Neural cell (in vitro differentiated cells): ENCODE results near the gene FMN2. TPM values are rescaled to one million over a fixed set of nuclear protein-coding genes. Genes with fewer than 3 reads are reported as not detected.

Source experiments
- H2AFZ ChIP-seq: fragments of 200-600, 300-800 bp; sonication (generic), shearing (Covaris generic); 2 replicates; pipeline ENCODE4 v1.6.0; 2014; ENCODE audit warnings: low read depth, mild to moderate bottlenecking, antibody characterized with exemption, low read length, moderate library complexity
- H3F3A ChIP-seq: fragments of 200-600 bp; shearing (Covaris generic); 2 replicates; pipeline ENCODE4 v1.6.1; 2016; ENCODE audit warnings: mild to moderate bottlenecking, moderate library complexity, mixed read lengths, antibody characterized with exemption, low read length; ENCODE audit not compliant: insufficient read depth, poor library complexity, severe bottlenecking
- H3K27ac ChIP-seq: fragments of 200-600, 300-800 bp; sonication (generic), shearing (Covaris generic); 2 replicates; pipeline ENCODE4 v1.5.1; 2014; ENCODE audit warnings: mild to moderate bottlenecking, low read length, moderate library complexity
- H3K27me3 ChIP-seq: fragments of 300-800, 200-600 bp; sonication (generic), shearing (Covaris generic); 2 replicates; pipeline ENCODE4 v1.6.0; 2014; ENCODE audit warnings: mild to moderate bottlenecking, low read depth, low read length, moderate library complexity; ENCODE audit not compliant: insufficient read depth
- H3K36me3 ChIP-seq: fragments of 300-800, 200-600 bp; sonication (generic), shearing (Covaris generic); 2 replicates; pipeline ENCODE4 v1.5.1; 2014; ENCODE audit warnings: mild to moderate bottlenecking, antibody characterized with exemption, low read length, moderate library complexity; ENCODE audit not compliant: insufficient read depth
- H3K4me2 ChIP-seq: fragments of 300-800, 200-600 bp; sonication (generic), shearing (Covaris generic); 2 replicates; pipeline ENCODE4 v1.6.0; 2014; ENCODE audit warnings: mild to moderate bottlenecking, low read length
- H3K4me3 ChIP-seq: fragments of 300-800, 200-600 bp; sonication (generic), shearing (Covaris generic); 2 replicates; pipeline ENCODE4 v1.5.1; 2014; ENCODE audit warnings: mild to moderate bottlenecking, low read length, moderate library complexity
- H3K79me2 ChIP-seq: fragments of 200-600 bp; shearing (Covaris generic); replicated peaks from 2 replicates; pipeline ENCODE4 v1.6.0; 2014; ENCODE audit warnings: mild to moderate bottlenecking, low read length, moderate library complexity; ENCODE audit not compliant: insufficient read depth
- H3K9ac ChIP-seq: fragments of 300-800, 200-600 bp; sonication (generic), shearing (Covaris generic); 2 replicates; pipeline ENCODE4 v1.6.1; 2016; ENCODE audit warnings: mild to moderate bottlenecking, low read length, mixed read lengths
- H3K9me2 ChIP-seq: fragments of 200-600 bp; shearing (Covaris generic); 2 replicates; pipeline ENCODE4 v1.6.1; 2016; ENCODE audit warnings: mild to moderate bottlenecking, low read length, mixed read lengths; ENCODE audit not compliant: insufficient read depth
- H3K9me3 ChIP-seq: fragments of 200-600, 300-800 bp; sonication (generic), shearing (Covaris generic); 2 replicates; pipeline ENCODE4 v1.6.1; 2016; ENCODE audit warnings: mild to moderate bottlenecking, mixed run types, low read length, moderate library complexity, mixed read lengths
- H4K20me1 ChIP-seq: fragments of 200-600 bp; shearing (Covaris generic); 2 replicates; pipeline ENCODE4 v1.6.1; 2016; ENCODE audit warnings: mild to moderate bottlenecking, mixed run types; ENCODE audit not compliant: insufficient read depth
- CTCF ChIP-seq: fragments of 450-650 bp; IDR thresholded peaks from 2 replicates; pipeline ENCODE4 v1.5.1; 2014; ENCODE audit warnings: antibody characterized with exemption, mild to moderate bottlenecking, moderate library complexity; ENCODE audit not compliant: poor library complexity, severe bottlenecking
- EP300 ChIP-seq: fragments of 450-650 bp; conservative IDR thresholded peaks from 2 replicates; pipeline ENCODE4 v1.6.1; 2014; ENCODE audit warnings: antibody characterized with exemption, mild to moderate bottlenecking, moderate library complexity; ENCODE audit not compliant: poor library complexity, severe bottlenecking
- EZH2 ChIP-seq: fragments of 200-600, 300-800 bp; shearing (Covaris generic), sonication (generic); IDR thresholded peaks from 2 replicates; pipeline ENCODE4 v1.6.1; 2014; ENCODE audit warnings: antibody characterized with exemption, low read length, borderline replicate concordance, mild to moderate bottlenecking; ENCODE audit not compliant: insufficient read depth, poor library complexity, severe bottlenecking
- MXI1 ChIP-seq: fragments of 450-650 bp; conservative IDR thresholded peaks from 2 replicates; pipeline ENCODE4 v1.6.1; 2014; ENCODE audit warnings: antibody characterized with exemption, mild to moderate bottlenecking; ENCODE audit not compliant: poor library complexity, severe bottlenecking
- POLR2AphosphoS5 ChIP-seq: IDR thresholded peaks from 2 replicates; pipeline ENCODE4 v1.6.1; 2012
- RAD21 ChIP-seq: fragments of 450-650 bp; conservative IDR thresholded peaks from 2 replicates; pipeline ENCODE4 v1.6.1; 2014; ENCODE audit warnings: antibody characterized with exemption, mild to moderate bottlenecking, moderate library complexity
- REST ChIP-seq: IDR thresholded peaks from 2 replicates; pipeline ENCODE4 v1.6.1; 2012; ENCODE audit warnings: borderline replicate concordance
- SMC3 ChIP-seq: fragments of 450-650 bp; conservative IDR thresholded peaks from 2 replicates; pipeline ENCODE4 v1.6.1; 2014; ENCODE audit warnings: antibody characterized with exemption, mild to moderate bottlenecking, moderate library complexity; ENCODE audit not compliant: poor library complexity
- TAF1 ChIP-seq: IDR thresholded peaks from 2 replicates; pipeline ENCODE4 v1.6.1; 2012; ENCODE audit warnings: low read depth
- polyA plus RNA-seq: library from polyadenylated mRNA; depleted of rRNA; stranded (reverse); fragments of >200 nt; gene quantifications from 2 replicates; pipeline ENCODE4 v1.2.3, GENCODE V29; 2014

The FMN2 gene
- polyA plus RNA-seq, 1 donor from 2014 or later = 23.9 TPM

- TF ChIP-seq TAF1 (no peak), RAD21 (no peak), EP300 (no peak), CTCF (no peak), REST (no peak), MXI1 (no peak), SMC3 (no peak), POLR2AphosphoS5 (no peak), EZH2 (no peak)
- Histone ChIP-seq H3K4me3 (no peak overlapping the region), H3K9me2 (no peaks in the 10 kb centered on the region), H3K4me2 (no peak overlapping the region), H3K9me3 (no peaks in the 10 kb centered on the region), H4K20me1 (no peaks in the 10 kb centered on the region), H2AFZ (no peak overlapping the region), H3K9ac (no peak overlapping the region), H3F3A (no peaks in the 10 kb centered on the region), H3K36me3 (no peaks in the 10 kb centered on the region), H3K79me2 (peaks cover 12% of the 10 kb centered on the region), H3K27ac (no peak overlapping the region), H3K27me3 (no peaks in the 10 kb centered on the region)
Measured at GRCh38 chr1:240104672-240105071, 13.0 kb downstream of the FMN2 start.

- Histone ChIP-seq H3K4me2 (no peak overlapping the region), H3K79me2 (peaks cover 4% of the 10 kb centered on the region)
Measured at GRCh38 chr1:240107058-240107684, 15.5 kb downstream of the FMN2 start.

More at GRCh38 chr1:240107058-240107684, 15.5 kb downstream of the FMN2 start:
- no peak for TF ChIP-seq TAF1
- no peak for TF ChIP-seq SMC3
- no peak for TF ChIP-seq MXI1
- TF ChIP-seq EP300 = no peak
- TF ChIP-seq CTCF = no peak
- no peak for TF ChIP-seq POLR2AphosphoS5
- TF ChIP-seq RAD21 = no peak
- no peak for TF ChIP-seq EZH2
- no peaks in the 10 kb centered on the region for H3K27me3 ChIP-seq
- no peak overlapping the region for H3K9ac ChIP-seq
- no peak overlapping the region for H3K27ac ChIP-seq
- H3F3A ChIP-seq = no peaks in the 10 kb centered on the region
- no peaks in the 10 kb centered on the region for H3K9me2 ChIP-seq
- no peak overlapping the region for H3K4me3 ChIP-seq
- no peaks in the 10 kb centered on the region for H3K36me3 ChIP-seq
- no peak overlapping the region for H2AFZ ChIP-seq
- no peaks in the 10 kb centered on the region for H4K20me1 ChIP-seq
- no peaks in the 10 kb centered on the region for H3K9me3 ChIP-seq
